ENCODE results near the gene TMEM198. TPM values are rescaled to one million over a fixed set of nuclear protein-coding genes. Genes with fewer than 3 reads are reported as not detected.

The TMEM198 gene
- total and polyA plus RNA-seq, 2 donors: 2.0 to 6.0 TPM

DNA sequence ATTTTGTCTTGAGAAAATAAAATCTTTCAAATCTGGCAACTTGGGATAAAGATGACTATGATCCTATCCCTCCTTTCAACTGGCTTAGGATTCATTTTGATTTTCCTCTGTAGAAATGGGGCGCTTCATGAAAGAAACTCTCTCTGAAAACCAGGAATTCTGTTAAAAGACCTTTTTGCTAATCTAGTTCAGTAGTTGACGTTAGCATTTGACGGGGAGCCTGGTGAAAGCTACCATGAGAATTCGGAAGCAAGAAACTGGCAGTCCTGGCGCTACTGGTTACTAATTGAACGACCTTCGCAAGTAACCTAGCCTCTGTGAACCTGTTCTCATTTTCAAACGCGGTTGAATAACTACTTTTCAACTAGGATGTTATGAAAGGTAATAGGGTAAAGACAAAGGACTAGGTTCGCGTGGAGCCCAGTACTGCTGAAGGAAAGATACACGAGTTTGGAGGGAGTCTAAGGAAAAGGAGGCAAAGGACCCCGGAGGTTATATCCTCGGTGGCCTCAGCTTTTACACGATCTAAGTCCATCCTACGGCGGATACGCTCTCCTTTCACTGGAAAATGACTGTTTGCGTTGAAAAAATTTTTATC lies 53.2 kb downstream of the TMEM198 start:
- Histone ChIP-seq H3K36me3 (ENCODE audit: insufficient read depth) (no peaks in the 10 kb centered on the region), H3K4me3 (ENCODE audit: low read depth, low read length) (peak overlapping the region; percentile 52), H3K27ac (ENCODE audit: low read depth) (peak overlapping the region; percentile 73), H3K4me1 (ENCODE audit: insufficient read depth) (no peaks in the 10 kb centered on the region)
- DNase-seq (ENCODE audit: extremely low spot score): no peak
- WGBS: 8% methylated on average over 19 of the region's 19 CpGs

DNA sequence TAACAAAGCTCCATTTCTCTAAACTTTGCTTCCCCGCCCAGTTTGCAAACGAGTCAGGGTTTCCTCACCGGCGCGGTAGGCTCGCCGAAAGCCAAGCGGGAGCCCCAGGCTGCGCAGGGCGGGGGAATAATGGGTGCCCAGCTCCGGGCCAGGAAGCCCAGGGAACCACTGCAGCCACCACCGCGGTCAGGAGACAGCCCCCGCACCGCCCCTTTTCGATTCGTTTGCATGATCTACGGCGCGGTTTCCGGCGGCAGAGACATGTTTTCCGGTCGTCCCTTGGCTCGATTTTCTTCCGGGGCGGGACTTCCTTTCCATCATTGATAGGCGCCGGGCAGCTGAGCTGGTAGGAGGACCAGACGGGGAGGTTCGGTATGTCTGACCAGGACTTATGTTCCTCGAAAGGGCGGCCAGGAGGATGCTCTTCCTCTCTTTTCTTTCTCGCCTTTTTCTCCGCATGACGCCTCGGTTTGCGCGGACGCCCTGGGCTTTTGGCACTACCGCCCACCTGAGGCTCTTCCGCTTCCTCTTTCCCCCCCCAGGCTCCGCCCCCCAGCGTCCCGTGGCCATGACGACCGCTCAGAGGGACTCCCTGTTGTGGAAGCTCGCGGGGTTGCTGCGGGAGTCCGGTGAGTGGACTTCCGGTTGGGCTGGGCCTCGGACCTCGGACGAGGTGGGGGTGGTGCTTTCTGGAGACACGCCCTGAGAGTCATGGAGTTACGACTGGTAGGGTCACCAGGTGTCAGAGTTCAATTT lies 53.9 kb downstream of the TMEM198 start, which contains the start of gene STK11IP:
Gene STK11IP, plus strand, starts transcription at position 306 of the 756 bp plus-strand sequence. Its CDS starts 263 bp downstream, at position 569.
- Histone ChIP-seq H3K27ac (ENCODE audit: low read depth) (peak within 1 kb of the TSS; percentile 73), H3K36me3 (ENCODE audit: insufficient read depth) (no peaks in the 10 kb centered on the region), H3K4me3 (ENCODE audit: low read depth, low read length) (peak within 1 kb of the TSS; percentile 52), H3K4me1 (ENCODE audit: insufficient read depth) (no peaks in the 10 kb centered on the region)
- WGBS: under 1% methylated on average over 57 of the region's 57 CpGs
- peak; percentile 95 for DNase-seq (ENCODE audit: extremely low spot score)

DNA sequence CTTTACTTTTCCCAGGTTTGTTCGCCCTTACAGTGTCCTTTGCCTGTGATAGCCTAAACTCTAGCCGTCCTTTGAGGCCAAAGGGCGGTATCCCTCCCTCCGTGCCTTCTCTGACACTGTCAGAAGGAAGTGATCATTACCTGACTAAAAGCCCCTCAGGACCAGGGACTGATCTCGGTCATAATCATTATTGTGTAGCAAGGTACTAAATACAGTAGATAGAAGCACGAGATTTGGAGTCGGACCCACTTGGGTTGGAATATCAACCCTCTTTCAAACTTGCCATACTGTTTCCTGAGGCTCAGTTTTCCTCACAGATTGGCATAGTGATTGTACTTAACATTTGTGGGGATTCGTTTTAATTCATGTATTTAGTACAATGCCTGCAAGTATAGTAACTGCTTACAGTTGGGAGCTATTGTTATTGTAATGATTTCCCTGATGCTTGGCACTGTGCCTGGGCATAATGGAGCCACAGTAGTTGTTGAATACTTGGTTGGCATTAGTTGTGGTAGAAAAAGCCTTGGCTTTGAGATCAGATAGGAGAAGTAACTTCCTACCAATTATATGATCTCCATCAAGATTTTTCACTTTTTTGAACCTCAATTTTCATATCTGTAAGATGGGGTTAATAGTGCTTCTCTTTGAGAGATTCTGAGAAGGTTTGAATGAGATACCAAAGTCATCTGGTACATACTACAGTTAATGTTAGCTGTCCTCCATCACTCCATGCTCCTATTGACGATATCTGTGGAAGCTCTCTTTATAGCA lies 54.7 kb downstream of the TMEM198 start:
- Histone ChIP-seq H3K4me3 (ENCODE audit: low read depth, low read length) (peak overlapping the region; percentile 52), H3K4me1 (ENCODE audit: insufficient read depth) (no peaks in the 10 kb centered on the region), H3K36me3 (ENCODE audit: insufficient read depth) (no peaks in the 10 kb centered on the region), H3K27ac (ENCODE audit: low read depth) (peak overlapping the region; percentile 59)
- no peak for DNase-seq (ENCODE audit: extremely low spot score)
- 28% methylated on average over 9 of the region's 9 CpGs for WGBS

Small RNA genes within 50 kb of the gene (small RNA-seq; reads per million reads assigned to genes)
- gene MIR3132: not detected
- gene RN7SKP213: not detected

Other genes with a start within 250 kb of the TMEM198 start
- 1.0 TPM for gene PTPRN, start 234.6 kb upstream of the TMEM198 start, total RNA-seq
- 2.1 TPM for gene PTPRN, start 234.6 kb upstream of the TMEM198 start, polyA plus RNA-seq
- not detected for gene RESP18, start 211.3 kb upstream of the TMEM198 start, total RNA-seq
- not detected for gene RESP18, start 211.3 kb upstream of the TMEM198 start, polyA plus RNA-seq
- gene DNPEP, start 156.1 kb upstream of the TMEM198 start, total RNA-seq: 36.9 TPM
- 96.8 TPM for gene DNPEP, start 156.1 kb upstream of the TMEM198 start, polyA plus RNA-seq
- gene DES, start 125.7 kb upstream of the TMEM198 start, total RNA-seq: 1,909 TPM
- gene DES, start 125.7 kb upstream of the TMEM198 start, polyA plus RNA-seq: 8,236 TPM
- gene SPEG, start 109.2 kb upstream of the TMEM198 start, total RNA-seq: 31.2 TPM
- gene SPEG, start 109.2 kb upstream of the TMEM198 start, polyA plus RNA-seq: 226 TPM
- 34.3 TPM for gene GMPPA, start 45.1 kb upstream of the TMEM198 start, total RNA-seq
- 32.1 TPM for gene GMPPA, start 45.1 kb upstream of the TMEM198 start, polyA plus RNA-seq
- 0.32 TPM for gene ASIC4, start 29.5 kb upstream of the TMEM198 start, total RNA-seq
- 0.18 TPM for gene ASIC4, start 29.5 kb upstream of the TMEM198 start, polyA plus RNA-seq
- gene CHPF, start 219 bp upstream of the TMEM198 start, total RNA-seq: 56.9 TPM
- gene CHPF, start 219 bp upstream of the TMEM198 start, polyA plus RNA-seq: 48.6 TPM
- 43.5 TPM for gene OBSL1, start 27.5 kb downstream of the TMEM198 start, total RNA-seq
- 67.9 TPM for gene OBSL1, start 27.5 kb downstream of the TMEM198 start, polyA plus RNA-seq
- gene INHA, start 28.3 kb downstream of the TMEM198 start, total RNA-seq: not detected
- gene INHA, start 28.3 kb downstream of the TMEM198 start, polyA plus RNA-seq: 0.49 TPM
- gene STK11IP, start 53.8 kb downstream of the TMEM198 start, total RNA-seq: 19.8 TPM
- gene STK11IP, start 53.8 kb downstream of the TMEM198 start, polyA plus RNA-seq: 19.7 TPM
- 1.3 TPM for gene SLC4A3, start 83.6 kb downstream of the TMEM198 start, total RNA-seq
- gene SLC4A3, start 83.6 kb downstream of the TMEM198 start, polyA plus RNA-seq: 2.6 TPM

Data from urinary bladder (tissue), 4 donors.